HFFc6 (cell line): Measurements from ENCODE around the gene CNTN5. TPM values are rescaled to one million over a fixed set of nuclear protein-coding genes. Genes with fewer than 3 reads are reported as not detected.

Experiments
- DNase-seq: peaks from one replicate; pipeline ENCODE4 v3.0.0-alpha.2; 2018
- H3K27ac Mint-ChIP-seq: 2 replicates; pipeline ENCODE4 v1.8.0; 2020; ENCODE audit warnings: mild to moderate bottlenecking, mixed read lengths
- H3K27me3 Mint-ChIP-seq: 2 replicates; pipeline ENCODE4 v1.8.0; 2021; ENCODE audit warnings: mild to moderate bottlenecking, moderate library complexity, mixed read lengths; ENCODE audit not compliant: insufficient read depth
- H3K36me3 Mint-ChIP-seq: 2 replicates; pipeline ENCODE4 v1.8.0; 2021; ENCODE audit warnings: low read depth, mixed read lengths
- H3K4me1 Mint-ChIP-seq: 2 replicates; pipeline ENCODE4 v1.8.0; 2020; ENCODE audit warnings: low read depth, mixed read lengths
- H3K4me3 Mint-ChIP-seq: 2 replicates; pipeline ENCODE4 v1.8.0; 2020; ENCODE audit warnings: mild to moderate bottlenecking, moderate library complexity, mixed read lengths
- H3K9me3 Mint-ChIP-seq: 2 replicates; pipeline ENCODE4 v1.8.0; 2020; ENCODE audit warnings: mild to moderate bottlenecking, mixed read lengths
- total RNA-seq, 6 experiments: library from RNA; stranded (reverse); fragmentation: NEBNext Ultra II Directional; extraction: Animal tissue kit (Norgen Biotek cat#: 25700); gene quantifications; 2 replicates in 1 of 6; 3 replicates in 5 of 6; pipeline ENCODE4 v1.2.3, GENCODE V29; 2021
- TF ChIP-seq, protein P1 (sequence below): fragments of 200-600 bp; sonication (generic); IDR thresholded peaks from 2 replicates; pipeline ENCODE4 v1.5.0; 2021; ENCODE audit warnings: antibody characterized with exemption, mild to moderate bottlenecking

CNTN5 gene
- total RNA-seq, 6 experiments from 2014 or later = not detected

DNA sequence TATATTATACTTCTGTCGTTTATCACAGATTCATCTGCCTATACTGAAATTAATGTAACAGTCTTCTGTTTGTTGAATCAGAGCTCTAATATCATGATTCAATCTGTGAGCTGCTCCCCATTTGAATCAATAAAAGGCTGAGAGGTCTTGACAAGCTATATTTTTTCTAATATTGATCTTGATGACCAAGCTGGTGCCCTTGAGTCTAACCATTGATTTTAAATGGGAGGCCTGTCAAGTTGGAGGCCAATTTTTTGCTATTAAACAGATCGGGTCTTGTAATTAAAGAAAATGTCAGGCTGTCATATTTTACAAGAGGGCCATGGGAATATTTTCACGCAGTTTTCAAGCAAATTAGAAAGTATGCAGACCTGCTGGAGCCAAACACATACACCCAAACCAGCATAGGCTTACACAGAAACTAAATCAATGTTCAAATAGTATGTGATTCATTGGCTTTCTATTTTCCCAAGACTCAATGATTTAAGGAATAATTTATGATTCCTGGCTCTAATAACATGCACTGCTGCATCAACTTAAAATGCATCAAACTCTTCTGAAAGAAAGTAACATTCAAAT, 286.9 kb downstream of the CNTN5 start:
- H3K27me3 Mint-ChIP-seq = no peaks in the 10 kb centered on the region
- H3K36me3 Mint-ChIP-seq = no peaks in the 10 kb centered on the region
- no peak overlapping the region for H3K27ac Mint-ChIP-seq
- TF ChIP-seq, protein P1, sequence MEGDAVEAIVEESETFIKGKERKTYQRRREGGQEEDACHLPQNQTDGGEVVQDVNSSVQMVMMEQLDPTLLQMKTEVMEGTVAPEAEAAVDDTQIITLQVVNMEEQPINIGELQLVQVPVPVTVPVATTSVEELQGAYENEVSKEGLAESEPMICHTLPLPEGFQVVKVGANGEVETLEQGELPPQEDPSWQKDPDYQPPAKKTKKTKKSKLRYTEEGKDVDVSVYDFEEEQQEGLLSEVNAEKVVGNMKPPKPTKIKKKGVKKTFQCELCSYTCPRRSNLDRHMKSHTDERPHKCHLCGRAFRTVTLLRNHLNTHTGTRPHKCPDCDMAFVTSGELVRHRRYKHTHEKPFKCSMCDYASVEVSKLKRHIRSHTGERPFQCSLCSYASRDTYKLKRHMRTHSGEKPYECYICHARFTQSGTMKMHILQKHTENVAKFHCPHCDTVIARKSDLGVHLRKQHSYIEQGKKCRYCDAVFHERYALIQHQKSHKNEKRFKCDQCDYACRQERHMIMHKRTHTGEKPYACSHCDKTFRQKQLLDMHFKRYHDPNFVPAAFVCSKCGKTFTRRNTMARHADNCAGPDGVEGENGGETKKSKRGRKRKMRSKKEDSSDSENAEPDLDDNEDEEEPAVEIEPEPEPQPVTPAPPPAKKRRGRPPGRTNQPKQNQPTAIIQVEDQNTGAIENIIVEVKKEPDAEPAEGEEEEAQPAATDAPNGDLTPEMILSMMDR = no peak
- no peak for DNase-seq
- H3K9me3 Mint-ChIP-seq = peaks cover 12% of the 10 kb centered on the region
- H3K4me1 Mint-ChIP-seq = no peaks in the 10 kb centered on the region
- H3K4me3 Mint-ChIP-seq = no peak overlapping the region

DNA sequence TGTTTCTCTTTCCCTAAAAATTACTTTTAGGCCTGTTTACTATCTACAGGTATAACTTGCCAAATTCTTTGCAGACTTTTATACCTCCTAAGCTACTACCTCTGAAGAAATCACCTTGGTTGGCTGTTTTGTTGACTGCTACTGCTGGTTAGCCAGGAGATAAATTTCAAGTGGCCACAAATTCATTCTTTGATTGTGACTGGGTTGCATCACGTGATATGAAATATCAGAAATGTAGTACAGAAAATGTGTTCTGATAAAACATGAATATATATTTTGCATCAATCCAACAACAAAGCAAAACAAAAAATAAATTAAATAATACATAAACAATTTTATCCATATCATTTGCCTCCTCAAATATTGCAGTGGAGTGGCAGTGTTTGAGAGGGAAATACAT, 291.1 kb downstream of the CNTN5 start:
- TF ChIP-seq, protein P1 = no peak
- peaks cover 14% of the 10 kb centered on the region for H3K9me3 Mint-ChIP-seq
- H3K27me3 Mint-ChIP-seq = no peaks in the 10 kb centered on the region
- no peaks in the 10 kb centered on the region for H3K36me3 Mint-ChIP-seq
- no peak overlapping the region for H3K27ac Mint-ChIP-seq
- H3K4me1 Mint-ChIP-seq = no peaks in the 10 kb centered on the region
- DNase-seq = no peak
- H3K4me3 Mint-ChIP-seq = no peak overlapping the region

DNA sequence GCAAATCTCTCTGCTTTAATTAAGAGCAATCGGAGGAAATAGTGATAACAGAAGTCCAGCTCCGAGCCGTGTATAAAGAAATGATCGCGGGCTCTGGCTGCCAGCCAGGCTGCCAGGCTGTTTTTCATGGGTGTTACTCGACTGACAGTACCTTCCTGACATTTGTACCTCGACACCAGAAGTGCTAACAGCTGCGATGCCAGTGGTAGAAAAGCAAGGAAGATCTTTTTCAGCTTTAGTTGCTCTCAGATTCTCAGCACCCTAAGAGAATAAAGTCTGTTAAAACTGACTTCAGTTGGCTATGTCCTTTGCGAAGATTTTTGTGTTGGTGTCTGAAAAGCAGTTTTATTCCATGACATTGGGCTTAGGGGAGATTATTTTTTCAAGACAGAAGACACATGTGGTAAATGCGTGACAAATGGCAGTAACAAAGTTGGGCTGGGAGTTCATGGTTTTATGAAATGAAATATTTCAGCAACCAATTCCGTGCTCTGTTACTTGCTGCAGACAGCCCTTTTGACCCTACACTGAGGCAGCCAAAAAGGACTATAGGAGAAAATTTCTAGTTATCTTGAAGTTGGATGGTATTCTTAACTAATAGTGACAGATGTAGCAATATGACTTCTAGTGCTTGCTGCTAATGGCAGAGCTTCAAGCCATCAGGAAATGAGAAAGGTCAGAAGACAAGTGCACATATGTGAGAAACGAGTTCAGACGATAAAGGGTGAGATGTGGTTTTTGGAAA, 296.2 kb downstream of the CNTN5 start:
- TF ChIP-seq, protein P1 = no peak
- Mint-ChIP-seq H3K27ac (no peak overlapping the region), H3K9me3 (peaks cover 32% of the 10 kb centered on the region), H3K4me1 (no peaks in the 10 kb centered on the region), H3K4me3 (no peak overlapping the region), H3K27me3 (no peaks in the 10 kb centered on the region), H3K36me3 (no peaks in the 10 kb centered on the region)
- DNase-seq = no peak

DNA sequence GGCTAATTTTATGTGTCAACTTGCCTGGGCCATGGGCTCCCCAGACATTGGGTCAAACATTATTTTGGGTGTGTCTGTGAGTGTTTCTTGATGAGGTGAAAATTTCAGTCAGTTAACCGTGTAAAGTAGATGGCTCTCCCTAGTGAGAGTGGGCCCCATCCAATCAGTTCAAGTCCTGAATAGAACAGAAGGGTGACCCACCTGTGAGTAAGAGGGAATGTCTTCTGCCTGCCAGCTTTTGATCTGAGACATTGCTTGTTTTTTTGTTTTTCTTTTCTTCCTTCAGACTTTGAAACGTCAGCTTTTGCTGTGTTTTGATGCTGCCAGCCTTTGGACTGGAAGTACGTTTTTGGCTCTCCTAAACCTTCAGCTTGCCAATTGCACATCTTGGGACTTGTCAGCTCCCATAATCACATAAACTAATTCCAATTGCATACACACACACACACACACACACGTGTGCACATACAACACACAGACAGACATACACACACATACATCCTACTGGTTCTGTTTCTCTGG, 300.1 kb downstream of the CNTN5 start:
- Mint-ChIP-seq H3K27ac (no peak overlapping the region), H3K4me3 (no peak overlapping the region), H3K4me1 (no peaks in the 10 kb centered on the region), H3K36me3 (no peaks in the 10 kb centered on the region), H3K27me3 (no peaks in the 10 kb centered on the region), H3K9me3 (peaks cover 30% of the 10 kb centered on the region)
- DNase-seq = no peak
- TF ChIP-seq, protein P1 = no peak

DNA sequence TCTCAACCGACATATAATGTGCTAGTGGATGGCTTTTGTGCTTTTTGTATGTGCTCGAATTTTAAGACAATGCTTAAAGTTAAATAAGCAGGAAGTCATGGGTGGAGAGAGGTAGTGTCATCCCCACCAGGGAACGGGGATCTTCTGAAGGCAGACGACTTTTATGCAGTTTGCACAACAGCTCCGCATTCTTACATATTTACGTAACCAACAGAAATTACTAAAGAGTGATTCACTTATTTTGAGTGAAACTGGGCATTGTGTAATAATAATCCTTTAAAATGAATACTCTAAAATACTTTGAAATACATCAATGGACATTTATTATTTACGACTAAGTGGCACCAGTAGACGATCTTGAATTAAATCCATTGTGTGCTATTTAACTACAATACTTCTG, 305.1 kb downstream of the CNTN5 start:
- TF ChIP-seq, protein P1 = no peak
- no peaks in the 10 kb centered on the region for H3K4me1 Mint-ChIP-seq
- no peaks in the 10 kb centered on the region for H3K36me3 Mint-ChIP-seq
- H3K4me3 Mint-ChIP-seq = no peak overlapping the region; the same call in 1 of the 2 replicates
- H3K9me3 Mint-ChIP-seq = peaks cover 22% of the 10 kb centered on the region
- no peak overlapping the region for H3K27ac Mint-ChIP-seq
- H3K27me3 Mint-ChIP-seq = no peaks in the 10 kb centered on the region
- no peak for DNase-seq
